Vagina (tissue), 2 donors: ENCODE results near the gene CAPN1.

Source experiments
- POLR2A ChIP-seq, 2 donors: fragments of 450-650 bp; IDR thresholded peaks; one replicate each; pipeline ENCODE4 v1.6.1; 2017; ENCODE audit warnings: antibody characterized with exemption in 2 of 2, mild to moderate bottlenecking in 2 of 2, moderate library complexity in 2 of 2
- POLR2AphosphoS5 ChIP-seq, 2 donors: sonication (generic); formaldehyde crosslinking; IDR thresholded peaks; one replicate each; pipeline ENCODE4 v1.9.0; 2017; ENCODE audit warnings: antibody characterized with exemption in 2 of 2, mild to moderate bottlenecking in 2 of 2, low read depth in 1 of 2; ENCODE audit not compliant: insufficient read depth in 1 of 2
- TF ChIP-seq, protein P1 (sequence below), 3 experiments: fragments of 450-650 bp in 2 of 3; fragments of 200-600 bp in 1 of 3; sonication (generic) in 1 of 3; IDR thresholded peaks; one replicate each; pipeline ENCODE4 v1.5.1; 2017 to 2019; ENCODE audit warnings: antibody characterized with exemption in 3 of 3, mild to moderate bottlenecking in 2 of 3, moderate library complexity in 2 of 3

DNA sequence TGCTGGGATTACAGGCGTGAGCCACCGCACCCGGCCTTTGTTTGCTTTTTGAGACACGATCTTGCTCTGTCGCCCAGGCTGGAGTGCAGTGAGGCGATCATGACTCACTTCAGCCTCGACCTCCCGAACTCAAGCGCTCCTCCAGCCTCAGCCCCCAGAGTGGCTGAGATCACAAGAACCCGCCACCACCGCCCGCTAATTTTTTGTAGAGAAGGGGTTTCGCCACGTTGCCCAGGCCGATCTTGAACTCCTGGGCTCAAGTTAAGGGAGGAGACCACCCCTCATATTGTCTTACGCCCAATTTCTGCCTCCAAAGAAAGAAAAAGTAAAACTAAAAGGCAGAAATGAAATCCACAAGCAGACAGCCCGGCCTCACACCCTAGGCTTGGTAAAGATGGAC, 78.6 kb downstream of the CAPN1 start:
- TF ChIP-seq, protein P1, sequence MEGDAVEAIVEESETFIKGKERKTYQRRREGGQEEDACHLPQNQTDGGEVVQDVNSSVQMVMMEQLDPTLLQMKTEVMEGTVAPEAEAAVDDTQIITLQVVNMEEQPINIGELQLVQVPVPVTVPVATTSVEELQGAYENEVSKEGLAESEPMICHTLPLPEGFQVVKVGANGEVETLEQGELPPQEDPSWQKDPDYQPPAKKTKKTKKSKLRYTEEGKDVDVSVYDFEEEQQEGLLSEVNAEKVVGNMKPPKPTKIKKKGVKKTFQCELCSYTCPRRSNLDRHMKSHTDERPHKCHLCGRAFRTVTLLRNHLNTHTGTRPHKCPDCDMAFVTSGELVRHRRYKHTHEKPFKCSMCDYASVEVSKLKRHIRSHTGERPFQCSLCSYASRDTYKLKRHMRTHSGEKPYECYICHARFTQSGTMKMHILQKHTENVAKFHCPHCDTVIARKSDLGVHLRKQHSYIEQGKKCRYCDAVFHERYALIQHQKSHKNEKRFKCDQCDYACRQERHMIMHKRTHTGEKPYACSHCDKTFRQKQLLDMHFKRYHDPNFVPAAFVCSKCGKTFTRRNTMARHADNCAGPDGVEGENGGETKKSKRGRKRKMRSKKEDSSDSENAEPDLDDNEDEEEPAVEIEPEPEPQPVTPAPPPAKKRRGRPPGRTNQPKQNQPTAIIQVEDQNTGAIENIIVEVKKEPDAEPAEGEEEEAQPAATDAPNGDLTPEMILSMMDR (IDR thresholded peaks at IDR 0.05) = no peak
- TF ChIP-seq POLR2A (IDR thresholded peaks at IDR 0.05) (no peak), POLR2AphosphoS5 (IDR thresholded peaks at IDR 0.05; ENCODE audit: insufficient read depth in 1 of 2, low read depth in 1 of 2) (no peak)
